K562 (cell line): ENCODE data around the gene HTR4. TPM values are rescaled to one million over a fixed set of nuclear protein-coding genes. Genes with fewer than 3 reads are reported as not detected.

Experiments
- ATAC-seq: fragments of 200-7000 bp; cut with Tn5 transposase; 3 replicates; pipeline ENCODE4 v1.9.1; 2020; ENCODE audit warnings: moderate library complexity
- BruUV-seq: library from RNA; stranded (reverse); fragments of 400-500 nt; replicated peaks from 2 replicates; lab custom pipeline; 2021; lab: Mats Ljungman, UMichigan
- CTCF ChIA-PET: fragments of 300-600 bp; formaldehyde crosslinking; extraction: SDS; loops from one replicate; lab custom pipeline; 2021; ENCODE audit warnings: low intra/inter-chr PET ratio; lab: Yijun Ruan, JAX
- POLR2A ChIA-PET: fragments of 300-600, 350-650 bp; sonication (Branson Sonifier 250); formaldehyde crosslinking; extraction: SDS; loops from one replicate; lab custom pipeline; 2021; ENCODE audit warnings: antibody characterized with exemption, inconsistent platforms; lab: Yijun Ruan, JAX
- DNase-seq, 4 experiments: peaks; one replicate each; pipeline versions ENCODE4 v3.0.0 to v3.0.0-alpha.2; 2011 to 2018; ENCODE audit warnings: low spot score in 3 of 4, mixed read lengths in 3 of 4; ENCODE audit errors: extremely low read depth in 1 of 4
- FAIRE-seq: peaks from 2 replicates; lab custom pipeline; 2011; peaks lifted over from hg19 to GRCh38; lab: Jason Lieb, UNC
- H2AFZ ChIP-seq: 2 replicates; pipeline ENCODE4 v1.6.0; 2011; ENCODE audit warnings: low read depth, low read length, control low read depth, inconsistent platforms
- H3K27ac ChIP-seq: fragments of 200-600 bp; 3 replicates; pipeline ENCODE4 v1.8.0; 2011; ENCODE audit warnings: low read depth, mild to moderate bottlenecking, control low read depth, inconsistent platforms, low read length, moderate library complexity, mixed read lengths; ENCODE audit errors: extremely low read depth
- H3K27me3 ChIP-seq, 2 experiments: fragments of 300-600 bp in 1 of 2; 2 replicates in 1 of 2; 3 replicates in 1 of 2; pipeline versions ENCODE4 v1.6.0 to v1.8.0; 2011; ENCODE audit warnings: inconsistent platforms in 2 of 2, low read length in 2 of 2, mild to moderate bottlenecking in 1 of 2, mixed read lengths in 1 of 2, moderate library complexity in 1 of 2; ENCODE audit not compliant: control insufficient read depth in 2 of 2, insufficient read depth in 2 of 2
- H3K36me3 ChIP-seq: fragments of 300-600 bp; 3 replicates; pipeline ENCODE4 v1.8.0; 2011; ENCODE audit warnings: mild to moderate bottlenecking, low read length, inconsistent platforms; ENCODE audit not compliant: control insufficient read depth, insufficient read depth
- H3K4me1 ChIP-seq, 2 experiments: fragments of 200-600 bp in 1 of 2; replicated peaks in 1 of 2; 2 replicates in 1 of 2; 3 replicates in 1 of 2; pipeline versions ENCODE4 v1.5.1 to v1.8.0; 2011; ENCODE audit warnings: inconsistent platforms in 2 of 2, low read length in 2 of 2, mild to moderate bottlenecking in 1 of 2, mixed read lengths in 1 of 2, moderate library complexity in 1 of 2; ENCODE audit not compliant: control insufficient read depth in 2 of 2, insufficient read depth in 2 of 2
- H3K4me2 ChIP-seq: 2 replicates; pipeline ENCODE4 v1.6.1; 2011; ENCODE audit warnings: low read length, control low read depth, inconsistent platforms, mixed read lengths; ENCODE audit not compliant: insufficient read depth
- H3K4me3 ChIP-seq: fragments of 200-600 bp; sonication (generic), shearing (Covaris generic); 2 replicates; pipeline ENCODE4 v1.5.1; 2016; ENCODE audit warnings: control low read depth, inconsistent platforms
- H3K79me2 ChIP-seq: fragments of 200-600 bp; 3 replicates; pipeline ENCODE4 v1.8.0; 2011; ENCODE audit warnings: low read length, inconsistent platforms; ENCODE audit not compliant: control insufficient read depth, insufficient read depth
- H3K9ac ChIP-seq, 2 experiments: 2 replicates each; pipeline versions ENCODE4 v1.6.0 to v1.6.1; 2011; ENCODE audit warnings: low read depth in 2 of 2, low read length in 2 of 2, control low read depth in 1 of 2, inconsistent platforms in 1 of 2, mild to moderate bottlenecking in 1 of 2, mixed read lengths in 1 of 2; ENCODE audit not compliant: insufficient read depth in 1 of 2
- H3K9me1 ChIP-seq: one replicate; pipeline ENCODE4 v1.6.0; 2011; ENCODE audit warnings: inconsistent platforms, mild to moderate bottlenecking, low read length, moderate library complexity; ENCODE audit not compliant: control insufficient read depth, insufficient read depth
- H3K9me3 ChIP-seq: replicated peaks from 2 replicates; pipeline ENCODE4 v1.5.1; 2011; ENCODE audit warnings: low read depth, low read length, inconsistent platforms; ENCODE audit not compliant: control insufficient read depth, insufficient read depth
- H4K20me1 ChIP-seq: replicated peaks from 2 replicates; pipeline ENCODE4 v1.6.1; 2011; ENCODE audit warnings: low read length, inconsistent platforms, mixed read lengths; ENCODE audit not compliant: control insufficient read depth, insufficient read depth
- CEBPB ChIP-seq: fragments of 450-650 bp; IDR thresholded peaks from 2 replicates; pipeline ENCODE4 v1.6.1; 2016; ENCODE audit warnings: missing genetic modification characterization, missing compliant biosample characterization
- CEBPG ChIP-seq, 3 experiments: fragments of 200-800 bp in 1 of 3; sonication (Bioruptor generic) in 1 of 3; sonication (generic) in 1 of 3; formaldehyde crosslinking in 1 of 3; IDR thresholded peaks in 2 of 3; conservative IDR thresholded peaks in 1 of 3; 2 replicates each; pipeline versions ENCODE4 v1.6.1 to v1.8.0; 2016 to 2022; ENCODE audit warnings: missing compliant biosample characterization in 2 of 3, missing genetic modification characterization in 2 of 3, mild to moderate bottlenecking in 1 of 3, missing genetic modification reagents in 1 of 3
- CHD2 ChIP-seq: IDR thresholded peaks from 2 replicates; pipeline ENCODE4 v1.6.1; 2011; ENCODE audit warnings: low read depth, low read length
- OTX1 ChIP-seq: fragments of 450-650 bp; formaldehyde crosslinking; IDR thresholded peaks from 2 replicates; pipeline ENCODE4 v1.4.0; 2022; ENCODE audit warnings: mild to moderate bottlenecking
- SRSF9 ChIP-seq: fragments of 200-400 bp; formaldehyde crosslinking; IDR thresholded peaks from 2 replicates; pipeline ENCODE4 v1.6.1; 2017; ENCODE audit warnings: low read depth, low read length, borderline replicate concordance
- SUPT5H ChIP-seq: fragments of 450-650 bp; IDR thresholded peaks from 2 replicates; pipeline ENCODE4 v1.6.1; 2016
- WGBS: fragments of 100-300 bp; shearing (Covaris generic); methylation state at CpG from one replicate; pipeline ENCODE4 v1.1.6; 2016; ENCODE audit warnings: low coverage, mixed read lengths; ENCODE audit not compliant: insufficient coverage; ENCODE audit errors: missing lambda C conversion rate; 5-methylcytosine and 5-hydroxymethylcytosine counted together
- in situ Hi-C: fragments of 300-500 bp; cut with MboI; formaldehyde crosslinking; loops from 4 replicates; pipeline ENCODE4 v1.15.0; 2018; ENCODE audit warnings: inconsistent platforms, mixed read lengths
- intact Hi-C: fragments of 100-400 bp; cut with micrococcal nuclease; formaldehyde crosslinking; loops from 2 replicates; pipeline ENCODE4 v1.14.2; 2022
- polyA plus RNA-seq, 8 experiments: library from polyadenylated mRNA; depleted of rRNA in 4 of 8; stranded (reverse) in 5 of 8; unstranded in 3 of 8; fragments of >200 nt; fragmentation: Nextera tagmentation in 2 of 8; fragmentation: Illumina TruSeq in 1 of 8; extraction: Ambion mirVana in 2 of 8; extraction: Trizol in 1 of 8; gene quantifications; 2 replicates each; pipeline versions ENCODE4 v1.2.1 to v1.2.3, GENCODE V29; 2011 to 2014; ENCODE audit warnings: inconsistent platforms in 1 of 8, missing spikeins in 1 of 8
- total RNA-seq, 7 experiments: library from RNA; depleted of rRNA in 6 of 7; stranded (reverse); fragments of >200 nt in 6 of 7; fragmentation: Illumina TruSeq in 2 of 7; extraction: Trizol in 2 of 7; gene quantifications; 2 replicates each; pipeline versions ENCODE4 v1.2.1 to v1.2.3, GENCODE V29; 2011 to 2021; ENCODE audit warnings: low replicate concordance in 1 of 7
- TF ChIP-seq, protein P1 (sequence below): fragments of 450-650 bp; IDR thresholded peaks from 2 replicates; pipeline ENCODE4 v1.7.0; 2016; ENCODE audit warnings: borderline replicate concordance

HTR4 gene
- total and polyA plus RNA-seq, 9 of the 15 experiments (the other 6 are each of a cell fraction or from before 2014, with no cell fraction given) = 0.13 TPM; not detected in 8

DNA sequence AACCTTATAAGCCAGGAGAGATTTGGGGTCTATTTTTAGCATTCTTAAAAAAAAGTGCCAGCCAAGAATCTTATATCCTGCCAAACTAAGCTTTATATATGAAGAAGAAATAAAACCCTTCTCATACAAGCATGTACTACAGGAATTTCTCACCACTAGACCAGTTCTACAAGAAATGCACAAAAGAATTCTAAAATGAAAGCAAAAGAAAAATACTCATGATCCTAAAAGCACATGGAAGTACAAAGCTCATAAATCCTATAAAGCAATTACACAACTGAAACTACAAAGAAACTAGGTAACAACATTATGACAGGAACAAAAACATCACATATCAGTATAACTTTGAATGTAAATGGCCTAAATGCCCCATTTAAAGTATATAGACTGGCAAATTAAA is 34.5 kb upstream of the HTR4 start:
- no peak overlapping the region for H3K27ac ChIP-seq
- no peak for TF ChIP-seq OTX1 (CRISPR knock-in tag)
- H3K9me3 ChIP-seq = no peaks in the 10 kb centered on the region
- H3K9me1 ChIP-seq = no peaks in the 10 kb centered on the region
- H2AFZ ChIP-seq = no peak overlapping the region
- H4K20me1 ChIP-seq = no peaks in the 10 kb centered on the region
- peaks cover 0 to 11% of the 10 kb centered on the region in 2 experiments; a peak in 3 of 5 replicates for H3K4me1 ChIP-seq
- no peaks in the 10 kb centered on the region for H3K79me2 ChIP-seq
- no peaks in the 10 kb centered on the region for H3K27me3 ChIP-seq
- ATAC-seq = no peak
- H3K4me2 ChIP-seq = no peak overlapping the region
- no peak for FAIRE-seq
- no peak overlapping the region for H3K9ac ChIP-seq
- POLR2A ChIA-PET = no interaction called here
- intact Hi-C loops (loop anchor here (5.0 to 10.0 kb wide), 3 partner anchors 114 to 306 kb away; partner anchors contain the start of gene FBXO38), in situ Hi-C loops (loop anchor here (5.0 kb wide), 1 partner anchor 241 kb away; no protein-coding TSS in a partner anchor)
- no peak for DNase-seq
- no TSS peak for BruUV-seq
- H3K36me3 ChIP-seq = no peaks in the 10 kb centered on the region
- H3K4me3 ChIP-seq = no peak overlapping the region
- CTCF ChIA-PET = no interaction called here

DNA sequence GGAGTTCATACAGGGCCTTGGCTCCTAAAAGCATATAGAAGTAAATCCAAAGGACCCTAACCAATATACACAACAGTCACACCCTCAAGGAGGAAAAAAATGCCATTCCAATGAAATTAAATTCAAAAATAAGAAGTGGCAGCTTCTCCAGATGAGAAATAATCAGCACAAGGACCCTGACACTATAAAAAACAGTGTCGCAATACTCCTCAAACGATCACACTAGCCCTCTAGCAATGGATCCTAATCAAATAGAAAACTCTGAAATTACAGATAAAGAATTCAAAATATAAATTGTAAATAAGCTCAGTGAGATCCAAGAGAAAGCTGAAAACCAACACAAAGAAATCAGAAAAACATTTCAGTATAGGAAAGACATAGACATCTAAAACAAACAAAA is 33.5 kb upstream of the HTR4 start:
- ATAC-seq (no peak), FAIRE-seq (no peak), DNase-seq (no peak)
- intact Hi-C loops (loop anchor here (1.0 to 10.0 kb wide), 6 partner anchors 43 to 306 kb away; partner anchors contain the start of gene FBXO38), in situ Hi-C loops (loop anchor here (5.0 kb wide), 1 partner anchor 241 kb away; no protein-coding TSS in a partner anchor)
- Histone ChIP-seq H3K4me2 (no peak overlapping the region), H3K79me2 (no peaks in the 10 kb centered on the region), H4K20me1 (no peaks in the 10 kb centered on the region), H2AFZ (no peak overlapping the region), H3K4me3 (no peak overlapping the region), H3K27ac (no peak overlapping the region), H3K9me1 (no peaks in the 10 kb centered on the region), H3K4me1 (peaks cover 0 to 20% of the 10 kb centered on the region in 2 experiments; a peak in 3 of 5 replicates), H3K9me3 (no peaks in the 10 kb centered on the region), H3K9ac (no peak overlapping the region), H3K36me3 (no peaks in the 10 kb centered on the region), H3K27me3 (no peaks in the 10 kb centered on the region)
- BruUV-seq = no TSS peak
- ChIA-PET POLR2A (interaction anchor here (1.0 kb wide), 3 partner anchors 11 to 246 kb away, joined by 3 to 4 read pairs (median 3); no protein-coding TSS in a partner anchor), CTCF (interaction anchor here (0.6 to 3.0 kb wide), 3 partner anchors 226 to 243 kb away, joined by 3 to 33 read pairs (median 3); no protein-coding TSS in a partner anchor)
- WGBS = 75% methylated on average over 2 of the region's 2 CpGs
- TF ChIP-seq, protein P1, sequence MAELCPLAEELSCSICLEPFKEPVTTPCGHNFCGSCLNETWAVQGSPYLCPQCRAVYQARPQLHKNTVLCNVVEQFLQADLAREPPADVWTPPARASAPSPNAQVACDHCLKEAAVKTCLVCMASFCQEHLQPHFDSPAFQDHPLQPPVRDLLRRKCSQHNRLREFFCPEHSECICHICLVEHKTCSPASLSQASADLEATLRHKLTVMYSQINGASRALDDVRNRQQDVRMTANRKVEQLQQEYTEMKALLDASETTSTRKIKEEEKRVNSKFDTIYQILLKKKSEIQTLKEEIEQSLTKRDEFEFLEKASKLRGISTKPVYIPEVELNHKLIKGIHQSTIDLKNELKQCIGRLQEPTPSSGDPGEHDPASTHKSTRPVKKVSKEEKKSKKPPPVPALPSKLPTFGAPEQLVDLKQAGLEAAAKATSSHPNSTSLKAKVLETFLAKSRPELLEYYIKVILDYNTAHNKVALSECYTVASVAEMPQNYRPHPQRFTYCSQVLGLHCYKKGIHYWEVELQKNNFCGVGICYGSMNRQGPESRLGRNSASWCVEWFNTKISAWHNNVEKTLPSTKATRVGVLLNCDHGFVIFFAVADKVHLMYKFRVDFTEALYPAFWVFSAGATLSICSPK = no peak
- TF ChIP-seq SRSF9 = no peak
- TF ChIP-seq CHD2 = no peak
- TF ChIP-seq CEBPB (tag) = peak; percentile 82
- TF ChIP-seq CEBPG (CRISPR knock-in tag; IDR thresholded peaks at IDR 0.05) = no peak
- peak in 1 of 2 experiments; percentile 78; a peak in 2 of 4 replicates for TF ChIP-seq CEBPG (tag; conservative IDR thresholded peaks at IDR 0.05 in 1 of 2, IDR thresholded peaks at IDR 0.05 in 1 of 2)
- no peak for TF ChIP-seq SUPT5H
